DOHH2 (cell line): ENCODE measurements around the gene PKIB.

ENCODE experiments used
- EZH2phosphoT487 ChIP-seq: fragments of 200-600 bp; sonication (generic); IDR thresholded peaks from 2 replicates; pipeline ENCODE4 v1.6.1; 2017; ENCODE audit warnings: borderline replicate concordance, mild to moderate bottlenecking, antibody characterized with exemption, low read length, moderate library complexity, mixed read lengths
- TF ChIP-seq, protein P1 (sequence below): fragments of 200-600 bp; sonication (generic); IDR thresholded peaks from one replicate; pipeline ENCODE4 v1.5.1; 2014; ENCODE audit warnings: antibody characterized with exemption, mild to moderate bottlenecking, low read depth, low read length; ENCODE audit not compliant: poor library complexity, severe bottlenecking

DNA sequence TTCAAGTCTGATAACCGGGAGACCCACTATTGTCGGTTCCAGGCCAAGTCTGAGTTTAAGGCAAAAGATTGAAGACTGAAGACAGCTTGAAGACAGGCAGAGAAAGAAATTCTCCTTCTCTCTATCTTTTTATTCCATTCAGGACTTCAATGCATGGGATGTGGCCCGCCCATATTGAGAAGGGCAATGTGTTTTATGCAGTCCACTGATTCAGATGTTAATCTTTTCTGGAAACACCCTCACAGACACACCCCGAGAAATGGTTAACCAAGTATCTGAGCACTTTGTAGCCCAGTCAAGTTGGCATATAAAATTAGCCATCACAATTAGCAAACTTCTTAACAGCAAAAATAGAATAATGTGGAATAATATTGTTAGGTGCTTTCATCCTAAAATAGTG, 93.9 kb downstream of the PKIB start:
- TF ChIP-seq, protein P1, sequence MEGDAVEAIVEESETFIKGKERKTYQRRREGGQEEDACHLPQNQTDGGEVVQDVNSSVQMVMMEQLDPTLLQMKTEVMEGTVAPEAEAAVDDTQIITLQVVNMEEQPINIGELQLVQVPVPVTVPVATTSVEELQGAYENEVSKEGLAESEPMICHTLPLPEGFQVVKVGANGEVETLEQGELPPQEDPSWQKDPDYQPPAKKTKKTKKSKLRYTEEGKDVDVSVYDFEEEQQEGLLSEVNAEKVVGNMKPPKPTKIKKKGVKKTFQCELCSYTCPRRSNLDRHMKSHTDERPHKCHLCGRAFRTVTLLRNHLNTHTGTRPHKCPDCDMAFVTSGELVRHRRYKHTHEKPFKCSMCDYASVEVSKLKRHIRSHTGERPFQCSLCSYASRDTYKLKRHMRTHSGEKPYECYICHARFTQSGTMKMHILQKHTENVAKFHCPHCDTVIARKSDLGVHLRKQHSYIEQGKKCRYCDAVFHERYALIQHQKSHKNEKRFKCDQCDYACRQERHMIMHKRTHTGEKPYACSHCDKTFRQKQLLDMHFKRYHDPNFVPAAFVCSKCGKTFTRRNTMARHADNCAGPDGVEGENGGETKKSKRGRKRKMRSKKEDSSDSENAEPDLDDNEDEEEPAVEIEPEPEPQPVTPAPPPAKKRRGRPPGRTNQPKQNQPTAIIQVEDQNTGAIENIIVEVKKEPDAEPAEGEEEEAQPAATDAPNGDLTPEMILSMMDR = no peak
- TF ChIP-seq EZH2phosphoT487 = no peak
